T-helper 1 cell treated with Interleukin-12 subunit alpha and Interleukin-12 subunit beta and Interleukin-4 antibody, amounts not matched to agents 30 μg/mL and 1 μg/mL, for 36 hours (primary cell): ENCODE measurements around the gene MID1.
"Not testable (repeated sequence)": the region's sequence is repeated elsewhere in the genome, so short reads cannot be mapped to it uniquely, and the experiment has no call there.

Experiments used
- H3K27ac Mint-ChIP-seq: one replicate; pipeline ENCODE4 v1.8.0; 2021; ENCODE audit warnings: mild to moderate bottlenecking, mixed read lengths
- H3K27me3 Mint-ChIP-seq: one replicate; pipeline ENCODE4 v1.8.0; 2021; ENCODE audit warnings: low read depth, mixed read lengths
- H3K36me3 Mint-ChIP-seq: one replicate; pipeline ENCODE4 v1.8.0; 2021; ENCODE audit warnings: low read depth, mixed read lengths
- H3K4me1 Mint-ChIP-seq: one replicate; pipeline ENCODE4 v1.8.0; 2021; ENCODE audit warnings: low read depth, mixed read lengths
- H3K4me3 Mint-ChIP-seq: one replicate; pipeline ENCODE4 v1.8.0; 2021; ENCODE audit warnings: mild to moderate bottlenecking, moderate library complexity, mixed read lengths
- H3K9me3 Mint-ChIP-seq: one replicate; pipeline ENCODE4 v1.8.0; 2021; ENCODE audit warnings: mixed read lengths

The MID1 gene

DNA sequence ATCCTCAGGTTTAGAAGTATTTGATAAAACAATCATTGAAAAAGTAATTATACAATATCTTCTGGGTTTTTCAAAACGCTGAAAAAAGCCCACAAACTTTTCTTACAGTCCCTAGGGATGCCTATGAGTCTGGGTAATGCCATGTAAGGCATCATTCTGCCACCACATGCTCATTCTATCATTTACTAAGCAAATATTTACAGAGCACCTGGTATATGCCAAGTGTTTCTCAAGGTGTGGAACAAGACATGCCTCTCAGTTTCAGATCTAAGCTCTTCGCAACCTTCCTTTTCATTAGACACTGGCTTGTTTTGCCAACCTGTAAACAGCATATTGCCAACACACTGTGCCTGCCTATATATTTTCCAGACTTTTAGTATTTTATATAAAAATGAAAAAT is 17.7 kb downstream of the MID1 start:
- H3K36me3 Mint-ChIP-seq = no peaks in the 10 kb centered on the region
- no peak overlapping the region for H3K4me3 Mint-ChIP-seq
- no peaks in the 10 kb centered on the region for H3K4me1 Mint-ChIP-seq
- no peaks in the 10 kb centered on the region for H3K9me3 Mint-ChIP-seq
- H3K27ac Mint-ChIP-seq = no peak overlapping the region
- peaks cover 4% of the 10 kb centered on the region for H3K27me3 Mint-ChIP-seq

GRCh38 chrX:10600479-10600878 is 19.9 kb downstream of the MID1 start:
- no peaks in the 10 kb centered on the region for H3K4me1 Mint-ChIP-seq
- no peak overlapping the region for H3K27ac Mint-ChIP-seq
- no peaks in the 10 kb centered on the region for H3K9me3 Mint-ChIP-seq
- H3K4me3 Mint-ChIP-seq = no peak overlapping the region
- peaks cover 4% of the 10 kb centered on the region for H3K27me3 Mint-ChIP-seq
- no peaks in the 10 kb centered on the region for H3K36me3 Mint-ChIP-seq

DNA sequence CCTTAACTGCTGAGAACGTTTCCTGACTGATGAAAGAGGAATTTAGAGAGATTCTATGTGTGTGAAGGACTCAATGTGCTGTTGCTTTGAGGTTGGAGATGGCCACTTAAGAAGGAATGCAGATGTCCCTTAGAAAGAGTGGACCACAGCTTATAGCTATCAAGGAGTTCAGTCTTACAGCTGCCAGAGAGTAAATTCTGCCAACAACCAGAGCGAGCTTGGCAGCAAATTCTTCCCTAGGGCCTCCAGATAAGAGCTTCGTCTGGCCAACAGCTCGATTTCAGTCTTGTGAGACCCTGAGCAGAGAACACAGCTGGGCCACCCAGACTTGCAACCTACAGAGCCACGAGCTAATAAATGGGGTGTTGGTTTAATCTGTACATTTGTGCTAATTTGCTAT is 21.8 kb downstream of the MID1 start:
- Mint-ChIP-seq H3K27me3 (peaks cover 4% of the 10 kb centered on the region), H3K36me3 (no peaks in the 10 kb centered on the region), H3K4me1 (no peaks in the 10 kb centered on the region), H3K4me3 (no peak overlapping the region), H3K9me3 (no peaks in the 10 kb centered on the region), H3K27ac (no peak overlapping the region)

- Mint-ChIP-seq H3K9me3 (no peaks in the 10 kb centered on the region), H3K27me3 (no peaks in the 10 kb centered on the region), H3K36me3 (no peaks in the 10 kb centered on the region), H3K4me1 (no peaks in the 10 kb centered on the region), H3K27ac (no peak overlapping the region), H3K4me3 (no peak overlapping the region)
These were observed 22.5 kb downstream of the MID1 start for GRCh38 chrX:10597871-10598270.

- no peaks in the 10 kb centered on the region for H3K9me3 Mint-ChIP-seq
- no peak overlapping the region for H3K27ac Mint-ChIP-seq
- H3K36me3 Mint-ChIP-seq = no peaks in the 10 kb centered on the region
- H3K4me3 Mint-ChIP-seq = no peak overlapping the region
- no peaks in the 10 kb centered on the region for H3K4me1 Mint-ChIP-seq
- no peaks in the 10 kb centered on the region for H3K27me3 Mint-ChIP-seq
These were observed 28.7 kb downstream of the MID1 start for GRCh38 chrX:10591363-10592335.

DNA sequence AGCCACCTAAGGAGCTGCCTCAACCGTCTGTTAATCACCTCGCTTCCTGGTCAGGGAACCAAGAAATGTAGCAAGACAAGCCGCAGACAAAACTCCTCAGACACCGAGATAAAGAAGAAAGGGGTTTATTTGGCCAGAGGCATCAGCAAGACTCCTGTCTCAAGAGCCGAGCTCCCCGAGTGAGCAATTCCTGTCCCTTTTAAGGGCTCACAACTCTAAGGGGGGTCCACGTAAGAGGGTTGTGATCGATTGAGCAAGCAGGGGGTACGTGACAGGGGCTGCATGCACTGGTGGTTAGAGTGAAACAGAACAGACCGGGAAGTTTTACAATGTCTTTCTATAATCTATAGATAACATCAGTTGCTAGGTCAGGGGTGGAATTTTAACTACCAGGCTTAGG is 30.6 kb downstream of the MID1 start:
- H3K9me3 Mint-ChIP-seq, H3K36me3 Mint-ChIP-seq, H3K4me3 Mint-ChIP-seq, H3K27ac Mint-ChIP-seq, H3K4me1 Mint-ChIP-seq, H3K27me3 Mint-ChIP-seq: not testable (repeated sequence)

DNA sequence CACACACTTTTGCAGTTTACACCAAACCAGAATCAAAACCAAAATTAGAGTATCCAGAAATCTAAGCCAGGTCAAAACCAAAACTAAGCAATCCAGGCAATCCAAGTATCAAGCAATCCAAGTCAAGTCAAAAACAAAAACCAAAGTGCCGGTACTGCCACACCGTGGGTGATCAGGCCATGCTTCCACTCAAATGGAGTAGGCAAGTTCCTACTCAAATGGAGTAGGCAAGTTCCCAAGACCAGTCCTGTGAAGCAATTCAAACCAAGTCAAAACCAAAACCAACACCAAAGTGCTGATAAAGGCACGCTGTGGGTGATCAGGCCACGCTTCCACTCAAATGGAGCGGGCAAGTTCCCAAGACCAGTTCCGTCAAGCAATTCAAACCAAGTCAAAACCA is 31.3 kb downstream of the MID1 start:
- Mint-ChIP-seq H3K27me3 (no peaks in the 10 kb centered on the region), H3K9me3 (peaks cover 8% of the 10 kb centered on the region), H3K27ac (no peak overlapping the region), H3K4me3 (no peak overlapping the region), H3K36me3 (no peaks in the 10 kb centered on the region), H3K4me1 (no peaks in the 10 kb centered on the region)

DNA sequence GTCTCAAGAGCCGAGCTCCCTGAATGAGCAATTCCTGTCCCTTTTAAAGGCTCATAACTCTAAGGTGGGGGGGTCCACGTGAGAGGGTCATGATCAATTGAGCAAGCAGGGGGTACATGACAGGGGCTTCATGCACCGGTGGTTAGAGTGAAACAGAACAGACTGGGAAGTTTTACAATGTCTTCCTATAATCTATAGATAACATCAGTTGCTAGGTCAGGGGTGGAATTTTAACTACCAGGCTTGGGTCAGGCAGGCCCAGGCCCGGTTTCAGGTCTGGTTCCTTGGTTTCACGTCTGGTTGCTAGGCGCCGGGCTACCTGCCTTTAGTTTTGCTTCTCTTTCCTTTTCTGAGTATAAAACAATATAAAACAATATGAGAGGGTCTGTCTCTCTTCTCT is 35.5 kb downstream of the MID1 start:
- H3K27me3 Mint-ChIP-seq, H3K27ac Mint-ChIP-seq, H3K9me3 Mint-ChIP-seq, H3K36me3 Mint-ChIP-seq, H3K4me1 Mint-ChIP-seq, H3K4me3 Mint-ChIP-seq: not testable (repeated sequence)

DNA sequence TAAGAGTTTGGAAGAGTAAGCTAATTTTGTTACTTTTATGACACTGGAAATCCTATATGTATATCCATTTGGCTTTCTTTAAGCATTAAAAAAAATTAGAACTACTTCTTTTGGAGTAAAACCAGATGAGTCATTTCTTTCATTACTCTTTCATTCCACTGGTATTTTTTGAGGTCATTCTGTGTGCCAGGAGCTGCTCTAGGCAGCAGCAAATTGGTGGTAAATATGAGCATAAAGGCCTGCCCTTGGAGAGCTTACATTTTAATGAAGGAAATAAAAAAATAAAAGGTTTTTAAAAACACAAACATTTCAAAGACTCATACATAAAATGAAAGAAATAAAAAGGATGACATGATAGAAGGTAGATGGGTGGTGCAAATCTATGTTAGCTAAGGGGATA is 37.4 kb downstream of the MID1 start:
- Mint-ChIP-seq H3K27ac (no peak overlapping the region), H3K4me1 (no peaks in the 10 kb centered on the region), H3K4me3 (no peak overlapping the region), H3K36me3 (no peaks in the 10 kb centered on the region), H3K27me3 (no peaks in the 10 kb centered on the region), H3K9me3 (peaks cover 9% of the 10 kb centered on the region)

- H3K27me3 Mint-ChIP-seq = no peaks in the 10 kb centered on the region
- H3K4me1 Mint-ChIP-seq = no peaks in the 10 kb centered on the region
- H3K36me3 Mint-ChIP-seq = no peaks in the 10 kb centered on the region
- H3K27ac Mint-ChIP-seq = no peak overlapping the region
- H3K9me3 Mint-ChIP-seq = peaks cover 9% of the 10 kb centered on the region
- H3K4me3 Mint-ChIP-seq = no peak overlapping the region
These were observed 38.1 kb downstream of the MID1 start for GRCh38 chrX:10582215-10582733.

- H3K36me3 Mint-ChIP-seq = no peaks in the 10 kb centered on the region
- H3K27ac Mint-ChIP-seq = no peak overlapping the region
- no peak overlapping the region for H3K4me3 Mint-ChIP-seq
- H3K4me1 Mint-ChIP-seq = no peaks in the 10 kb centered on the region
- no peaks in the 10 kb centered on the region for H3K27me3 Mint-ChIP-seq
- peaks cover 3% of the 10 kb centered on the region for H3K9me3 Mint-ChIP-seq
These were observed 41.0 kb downstream of the MID1 start for GRCh38 chrX:10579112-10580011.

GRCh38 chrX:10578527-10578926 is 41.9 kb downstream of the MID1 start:
- H3K27me3 Mint-ChIP-seq = no peaks in the 10 kb centered on the region
- no peaks in the 10 kb centered on the region for H3K4me1 Mint-ChIP-seq
- no peaks in the 10 kb centered on the region for H3K9me3 Mint-ChIP-seq
- no peak overlapping the region for H3K4me3 Mint-ChIP-seq
- no peaks in the 10 kb centered on the region for H3K36me3 Mint-ChIP-seq
- H3K27ac Mint-ChIP-seq = no peak overlapping the region

GRCh38 chrX:10577853-10578252 is 42.5 kb downstream of the MID1 start:
- Mint-ChIP-seq H3K27ac (no peak overlapping the region), H3K4me1 (no peaks in the 10 kb centered on the region), H3K36me3 (no peaks in the 10 kb centered on the region), H3K27me3 (no peaks in the 10 kb centered on the region), H3K4me3 (no peak overlapping the region), H3K9me3 (no peaks in the 10 kb centered on the region)

- Mint-ChIP-seq H3K36me3 (no peaks in the 10 kb centered on the region), H3K4me3 (no peak overlapping the region), H3K9me3 (no peaks in the 10 kb centered on the region), H3K27ac (no peak overlapping the region), H3K27me3 (no peaks in the 10 kb centered on the region), H3K4me1 (no peaks in the 10 kb centered on the region)
These were observed 43.5 kb downstream of the MID1 start for GRCh38 chrX:10576777-10577447.
